Measurements from ENCODE around the gene ZNF839.

ZNF839 gene

GRCh38 chr14:102387086-102387485, 67.5 kb downstream of the ZNF839 start:
- Histone ChIP-seq H3K9me3 (ENCODE audit: control insufficient read depth in 2 of 2, low read length in 2 of 2) (no peaks in the 10 kb centered on the region), H3K27ac (ENCODE audit: low read length) (no peak overlapping the region), H3K36me3 (ENCODE audit: control insufficient read depth in 2 of 2, insufficient read depth in 2 of 2, low read length in 2 of 2) (peaks cover 2 to 7% of the 10 kb centered on the region in 2 donors), H3K4me1 (ENCODE audit: control insufficient read depth, insufficient read depth, low read length) (no peaks in the 10 kb centered on the region), H3K4me3 (ENCODE audit: low read length in 2 of 2) (no peak overlapping the region), H3K27me3 (ENCODE audit: control insufficient read depth in 1 of 2, insufficient read depth in 2 of 2, low read length in 2 of 2) (no peaks in the 10 kb centered on the region), H3K9ac (ENCODE audit: low read length in 2 of 2) (no peak overlapping the region)

GRCh38 chr14:102389246-102389645, 69.7 kb downstream of the ZNF839 start:
- no peak overlapping the region for H3K9ac ChIP-seq (ENCODE audit: low read length in 2 of 2)
- H3K9me3 ChIP-seq (ENCODE audit: control insufficient read depth in 2 of 2, low read length in 2 of 2): no peaks in the 10 kb centered on the region
- H3K4me1 ChIP-seq (ENCODE audit: control insufficient read depth, insufficient read depth, low read length): no peaks in the 10 kb centered on the region
- no peak overlapping the region for H3K27ac ChIP-seq (ENCODE audit: low read length)
- H3K4me3 ChIP-seq (ENCODE audit: low read length in 2 of 2): no peak overlapping the region
- H3K27me3 ChIP-seq (ENCODE audit: control insufficient read depth in 1 of 2, insufficient read depth in 2 of 2, low read length in 2 of 2): no peaks in the 10 kb centered on the region
- H3K36me3 ChIP-seq (ENCODE audit: control insufficient read depth in 2 of 2, insufficient read depth in 2 of 2, low read length in 2 of 2): peaks cover 2 to 4% of the 10 kb centered on the region in 2 donors

- Histone ChIP-seq H3K9ac (ENCODE audit: low read length in 2 of 2) (no peak overlapping the region), H3K4me3 (ENCODE audit: low read length in 2 of 2) (no peak overlapping the region), H3K9me3 (ENCODE audit: control insufficient read depth in 2 of 2, low read length in 2 of 2) (no peaks in the 10 kb centered on the region), H3K36me3 (ENCODE audit: control insufficient read depth in 2 of 2, insufficient read depth in 2 of 2, low read length in 2 of 2) (peaks cover 0 to 2% of the 10 kb centered on the region in 2 donors), H3K4me1 (ENCODE audit: control insufficient read depth, insufficient read depth, low read length) (no peaks in the 10 kb centered on the region), H3K27ac (ENCODE audit: low read length) (no peak overlapping the region), H3K27me3 (ENCODE audit: control insufficient read depth in 1 of 2, insufficient read depth in 2 of 2, low read length in 2 of 2) (no peaks in the 10 kb centered on the region)
Measured at GRCh38 chr14:102390064-102390855, 70.7 kb downstream of the ZNF839 start.

All from stomach smooth muscle (tissue), 2 donors.